Measurements from ENCODE around the gene PLEKHG4. TPM values are rescaled to one million over a fixed set of nuclear protein-coding genes. Genes with fewer than 3 reads are reported as not detected.

PLEKHG4 gene
- total RNA-seq, 2 experiments from 2014 or later, result 22.7 to 24.6 TPM

DNA sequence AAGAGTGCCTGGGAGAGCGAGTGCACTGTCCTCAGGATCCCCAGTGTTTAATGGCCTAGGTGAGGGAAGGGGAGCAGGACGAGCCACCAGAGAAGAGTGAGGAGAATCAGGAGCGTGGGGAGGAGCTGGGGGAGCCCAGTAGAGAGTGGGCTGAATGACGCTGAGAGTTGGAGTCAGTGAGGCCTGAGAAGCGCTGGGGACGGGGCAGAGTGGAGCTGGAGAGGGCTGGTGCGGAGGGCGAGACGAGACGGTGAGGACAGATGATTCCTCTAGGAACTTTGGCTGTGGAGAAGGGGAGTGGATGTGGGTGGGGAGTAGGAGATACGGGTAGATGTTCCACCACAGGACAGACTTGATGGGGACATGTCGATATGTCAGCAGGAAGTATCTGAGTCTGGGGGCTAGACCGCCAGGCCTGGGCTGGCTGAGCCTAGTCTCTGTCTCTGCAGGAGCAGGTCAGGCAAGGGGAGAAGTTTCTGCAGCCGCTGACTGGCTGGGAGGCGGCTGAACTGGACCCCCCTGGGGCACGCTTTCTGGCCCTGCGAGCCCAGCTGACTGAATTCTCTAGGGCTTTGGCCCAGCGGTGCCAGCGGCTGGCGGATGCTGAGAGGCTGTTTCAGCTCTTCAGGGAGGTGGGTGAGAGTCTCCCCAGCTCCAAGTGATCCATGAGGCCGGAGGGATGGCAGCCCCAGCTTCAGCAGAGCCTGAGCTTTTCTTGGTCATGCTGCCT lies 4.7 kb downstream of the PLEKHG4 start:
- H3K9me3 Mint-ChIP-seq, result no peaks in the 10 kb centered on the region
- POLR2A ChIA-PET, result interaction anchor here (0.8 kb wide), 1 partner anchor 90 kb away, joined by 3 read pairs; no protein-coding TSS in a partner anchor

DNA sequence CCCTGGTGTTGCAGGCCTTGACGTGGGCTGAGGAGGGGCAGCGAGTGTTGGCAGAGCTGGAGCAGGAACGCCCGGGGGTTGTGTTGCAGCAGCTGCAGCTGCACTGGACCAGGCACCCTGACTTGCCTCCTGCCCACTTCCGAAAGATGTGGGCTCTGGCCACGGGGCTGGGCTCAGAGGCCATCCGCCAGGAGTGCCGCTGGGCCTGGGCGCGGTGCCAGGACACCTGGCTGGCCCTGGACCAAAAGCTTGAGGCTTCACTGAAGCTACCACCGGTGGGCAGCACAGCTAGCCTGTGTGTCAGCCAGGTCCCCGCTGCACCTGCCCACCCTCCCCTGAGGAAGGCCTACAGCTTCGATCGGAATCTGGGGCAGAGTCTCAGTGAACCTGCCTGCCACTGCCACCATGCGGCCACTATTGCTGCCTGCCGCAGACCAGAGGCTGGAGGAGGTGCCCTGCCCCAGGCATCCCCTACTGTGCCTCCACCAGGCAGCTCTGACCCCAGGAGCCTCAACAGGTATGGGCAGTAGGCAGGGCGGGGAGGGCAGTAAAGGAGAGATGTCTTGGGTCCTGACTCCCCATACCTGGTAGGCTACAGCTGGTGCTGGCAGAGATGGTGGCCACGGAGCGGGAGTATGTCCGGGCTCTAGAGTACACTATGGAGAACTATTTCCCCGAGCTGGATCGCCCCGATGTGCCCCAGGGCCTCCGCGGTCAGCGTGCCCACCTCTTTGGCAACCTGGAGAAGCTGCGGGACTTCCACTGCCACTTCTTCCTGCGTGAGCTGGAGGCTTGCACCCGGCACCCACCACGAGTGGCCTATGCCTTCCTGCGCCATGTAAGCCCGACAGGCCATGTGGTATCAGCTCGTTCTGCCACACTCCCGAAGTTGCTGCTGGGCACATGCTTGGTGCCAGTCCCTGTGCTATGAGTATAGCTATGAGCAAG lies 5.6 kb downstream of the PLEKHG4 start:
- H3K36me3 Mint-ChIP-seq, result no peaks in the 10 kb centered on the region
- H3K27me3 Mint-ChIP-seq, result no peaks in the 10 kb centered on the region
- no peak for DNase-seq
- CTCF ChIA-PET, result interaction anchor here (1.0 kb wide), 1 partner anchor 117 kb away, joined by 3 read pairs; no protein-coding TSS in a partner anchor
- H3K9me3 Mint-ChIP-seq, result no peaks in the 10 kb centered on the region
- H3K4me1 Mint-ChIP-seq (ENCODE audit: low read depth), result peaks cover 6% of the 10 kb centered on the region
- POLR2A ChIA-PET, result interaction anchor here (0.8 kb wide), 1 partner anchor 91 kb away, joined by 3 read pairs; no protein-coding TSS in a partner anchor
- H3K27ac Mint-ChIP-seq, result no peak overlapping the region
- H3K4me3 Mint-ChIP-seq, result no peak overlapping the region
- intact Hi-C loops (cut with micrococcal nuclease), result no loop called here

More for the DNA sequence above, 4.7 kb downstream of the PLEKHG4 start:
- intact Hi-C loops (cut with micrococcal nuclease), result no loop called here
- H3K4me1 Mint-ChIP-seq (ENCODE audit: low read depth), result no peaks in the 10 kb centered on the region
- H3K36me3 Mint-ChIP-seq, result no peaks in the 10 kb centered on the region
- H3K4me3 Mint-ChIP-seq, result no peak overlapping the region
- CTCF ChIA-PET, result no interaction called here
- no peak for DNase-seq
- no peak overlapping the region for H3K27ac Mint-ChIP-seq
- H3K27me3 Mint-ChIP-seq, result no peaks in the 10 kb centered on the region

DNA sequence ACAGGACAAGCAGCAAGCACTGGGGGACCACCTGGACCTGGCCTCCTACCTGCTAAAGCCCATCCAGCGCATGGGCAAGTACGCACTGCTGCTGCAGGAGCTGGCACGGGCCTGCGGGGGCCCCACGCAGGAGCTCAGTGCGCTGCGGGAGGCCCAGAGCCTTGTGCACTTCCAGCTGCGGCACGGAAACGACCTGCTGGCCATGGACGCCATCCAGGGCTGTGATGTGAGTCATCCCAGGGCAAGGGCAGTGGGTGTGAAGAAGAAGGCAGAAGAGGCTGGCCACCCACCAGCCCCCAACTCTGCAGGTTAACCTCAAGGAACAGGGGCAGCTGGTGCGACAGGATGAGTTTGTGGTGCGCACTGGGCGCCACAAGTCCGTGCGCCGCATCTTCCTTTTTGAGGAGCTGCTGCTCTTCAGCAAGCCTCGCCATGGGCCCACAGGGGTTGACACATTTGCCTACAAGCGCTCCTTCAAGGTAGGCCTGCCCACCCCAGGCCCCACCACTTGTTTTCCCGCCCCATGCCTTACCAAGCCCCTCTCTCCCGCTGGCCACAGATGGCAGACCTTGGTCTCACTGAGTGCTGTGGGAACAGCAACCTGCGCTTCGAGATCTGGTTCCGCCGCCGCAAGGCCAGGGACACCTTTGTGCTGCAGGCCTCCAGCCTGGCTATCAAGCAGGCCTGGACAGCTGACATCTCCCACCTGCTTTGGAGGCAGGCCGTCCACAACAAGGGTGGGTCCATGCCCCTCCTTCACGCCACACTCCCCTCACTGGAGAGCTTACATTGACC lies 7.3 kb downstream of the PLEKHG4 start:
- Mint-ChIP-seq H3K9me3 (no peaks in the 10 kb centered on the region), H3K27me3 (no peaks in the 10 kb centered on the region), H3K36me3 (no peaks in the 10 kb centered on the region), H3K4me3 (no peak overlapping the region), H3K4me1 (ENCODE audit: low read depth) (peaks cover 10% of the 10 kb centered on the region), H3K27ac (no peak overlapping the region)
- CTCF ChIA-PET, result no interaction called here
- no peak for DNase-seq
- intact Hi-C loops (cut with micrococcal nuclease), result no loop called here
- POLR2A ChIA-PET, result no interaction called here

GRCh38 chr16:67287960-67288359 lies 8.6 kb downstream of the PLEKHG4 start:
- peaks cover 10% of the 10 kb centered on the region for H3K4me1 Mint-ChIP-seq (ENCODE audit: low read depth)
- H3K36me3 Mint-ChIP-seq, result no peaks in the 10 kb centered on the region
- no peak for DNase-seq
- H3K9me3 Mint-ChIP-seq, result no peaks in the 10 kb centered on the region
- intact Hi-C loops (cut with micrococcal nuclease), result no loop called here
- H3K27me3 Mint-ChIP-seq, result no peaks in the 10 kb centered on the region
- POLR2A ChIA-PET, result no interaction called here
- CTCF ChIA-PET, result interaction anchor here (0.9 kb wide), 1 partner anchor 140 kb away, joined by 3 read pairs; no protein-coding TSS in a partner anchor
- H3K27ac Mint-ChIP-seq, result no peak overlapping the region
- no peak overlapping the region for H3K4me3 Mint-ChIP-seq

- intact Hi-C loops (cut with micrococcal nuclease), result no loop called here
- POLR2A ChIA-PET, result no interaction called here
- no peaks in the 10 kb centered on the region for H3K36me3 Mint-ChIP-seq
- no peak for DNase-seq
- H3K4me3 Mint-ChIP-seq, result no peak overlapping the region
- no peaks in the 10 kb centered on the region for H3K9me3 Mint-ChIP-seq
- H3K4me1 Mint-ChIP-seq (ENCODE audit: low read depth), result peaks cover 10% of the 10 kb centered on the region
- CTCF ChIA-PET, result no interaction called here
- no peaks in the 10 kb centered on the region for H3K27me3 Mint-ChIP-seq
- H3K27ac Mint-ChIP-seq, result no peak overlapping the region
Observed at GRCh38 chr16:67291461-67291860, 12.1 kb downstream of the PLEKHG4 start.

DNA sequence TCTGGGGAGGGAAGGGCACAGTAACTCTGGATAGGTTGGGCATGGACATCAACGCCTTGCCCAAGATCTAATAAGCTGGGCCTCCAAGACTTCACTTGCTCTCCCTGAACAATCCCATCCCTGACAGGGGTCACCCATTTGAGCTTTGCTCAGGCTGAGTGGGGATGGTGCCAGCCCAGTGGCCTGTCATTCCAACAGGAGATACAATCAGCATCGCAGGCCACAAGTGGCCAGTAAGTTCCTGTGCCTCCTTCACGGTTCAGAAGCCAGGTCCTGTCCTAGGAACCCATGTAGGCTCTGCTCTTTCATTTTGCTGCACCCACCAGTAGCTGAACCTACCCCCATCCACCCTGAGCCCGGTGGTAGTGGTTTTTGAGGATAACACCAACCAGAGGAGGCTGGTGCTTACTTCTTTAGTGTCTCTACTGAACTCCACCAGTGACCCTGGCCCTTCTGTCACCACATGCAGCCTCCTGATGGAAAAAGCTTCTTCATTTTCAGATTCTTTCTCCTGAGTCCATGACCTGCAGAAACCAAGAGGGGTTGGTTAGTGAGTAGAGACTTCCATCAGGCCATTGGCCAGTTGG lies 14.9 kb downstream of the PLEKHG4 start:
- no peak overlapping the region for H3K4me3 Mint-ChIP-seq
- intact Hi-C loops (cut with micrococcal nuclease), result no loop called here
- no peaks in the 10 kb centered on the region for H3K9me3 Mint-ChIP-seq
- no peaks in the 10 kb centered on the region for H3K36me3 Mint-ChIP-seq
- DNase-seq, result no peak
- ChIA-PET POLR2A (interaction anchor here (0.5 kb wide), 1 partner anchor 93 kb away, joined by 4 read pairs; no protein-coding TSS in a partner anchor), CTCF (interaction anchor here (1.0 to 1.9 kb wide), 2 partner anchors 17 to 105 kb away, joined by 3 to 6 read pairs; no protein-coding TSS in a partner anchor)
- peaks cover 10% of the 10 kb centered on the region for H3K4me1 Mint-ChIP-seq (ENCODE audit: low read depth)
- no peaks in the 10 kb centered on the region for H3K27me3 Mint-ChIP-seq
- no peak overlapping the region for H3K27ac Mint-ChIP-seq

- H3K4me1 Mint-ChIP-seq (ENCODE audit: low read depth), result peaks cover 5% of the 10 kb centered on the region
- no peak overlapping the region for H3K4me3 Mint-ChIP-seq
- H3K27me3 Mint-ChIP-seq, result no peaks in the 10 kb centered on the region
- POLR2A ChIA-PET, result no interaction called here
- no peaks in the 10 kb centered on the region for H3K9me3 Mint-ChIP-seq
- H3K36me3 Mint-ChIP-seq, result no peaks in the 10 kb centered on the region
- no peak for DNase-seq
- no peak overlapping the region for H3K27ac Mint-ChIP-seq
- intact Hi-C loops (cut with micrococcal nuclease), result no loop called here
- CTCF ChIA-PET, result no interaction called here
Observed at GRCh38 chr16:67294938-67295361, 15.6 kb downstream of the PLEKHG4 start.

- no peak overlapping the region for H3K27ac Mint-ChIP-seq
- H3K4me3 Mint-ChIP-seq, result no peak overlapping the region
- intact Hi-C loops (cut with micrococcal nuclease), result no loop called here
- ChIA-PET POLR2A (no interaction called here), CTCF (interaction anchor here (0.9 to 1.6 kb wide), 2 partner anchors 18 to 29 kb away, joined by 3 to 4 read pairs; partner anchors contain the start of genes KCTD19 and LRRC36)
- DNase-seq, result no peak
- H3K4me1 Mint-ChIP-seq (ENCODE audit: low read depth), result no peaks in the 10 kb centered on the region
- H3K36me3 Mint-ChIP-seq, result no peaks in the 10 kb centered on the region
- H3K27me3 Mint-ChIP-seq, result no peaks in the 10 kb centered on the region
- no peaks in the 10 kb centered on the region for H3K9me3 Mint-ChIP-seq
Observed at GRCh38 chr16:67296420-67296819, 17.1 kb downstream of the PLEKHG4 start.

GRCh38 chr16:67298277-67298676 lies 18.9 kb downstream of the PLEKHG4 start:
- no peaks in the 10 kb centered on the region for H3K9me3 Mint-ChIP-seq
- no peak overlapping the region for H3K4me3 Mint-ChIP-seq
- no peaks in the 10 kb centered on the region for H3K27me3 Mint-ChIP-seq
- H3K4me1 Mint-ChIP-seq (ENCODE audit: low read depth), result no peaks in the 10 kb centered on the region
- intact Hi-C loops (cut with micrococcal nuclease), result no loop called here
- H3K27ac Mint-ChIP-seq, result no peak overlapping the region
- DNase-seq, result no peak
- POLR2A ChIA-PET, result no interaction called here
- H3K36me3 Mint-ChIP-seq, result no peaks in the 10 kb centered on the region
- CTCF ChIA-PET, result no interaction called here

DNA sequence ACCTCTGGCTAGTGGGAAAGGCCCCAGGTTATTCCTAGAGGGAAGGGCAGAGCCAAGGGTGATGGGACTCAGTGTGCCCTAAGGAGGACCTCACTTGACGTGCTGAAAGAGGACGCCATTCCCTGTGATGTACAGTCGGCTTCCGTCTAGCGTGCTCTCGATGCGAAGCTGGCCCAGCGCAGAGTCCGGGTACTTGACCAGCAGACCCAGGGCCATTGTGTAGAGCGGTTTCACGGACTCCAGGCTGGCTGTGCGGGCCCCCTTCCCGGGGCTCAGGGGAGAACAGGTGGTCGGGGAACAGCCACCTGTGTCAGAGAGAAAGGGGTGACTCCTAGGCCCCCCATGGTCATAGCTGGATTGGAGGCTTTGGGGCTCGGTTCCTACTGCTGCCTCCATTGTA lies 19.9 kb downstream of the PLEKHG4 start:
- Mint-ChIP-seq H3K27me3 (no peaks in the 10 kb centered on the region), H3K4me1 (ENCODE audit: low read depth) (no peaks in the 10 kb centered on the region), H3K36me3 (no peaks in the 10 kb centered on the region), H3K27ac (no peak overlapping the region), H3K9me3 (no peaks in the 10 kb centered on the region), H3K4me3 (no peak overlapping the region)
- no peak for DNase-seq
- intact Hi-C loops (cut with micrococcal nuclease), result no loop called here
- ChIA-PET POLR2A (no interaction called here), CTCF (no interaction called here)

GRCh38 chr16:67301080-67301782 lies 21.9 kb downstream of the PLEKHG4 start:
- POLR2A ChIA-PET, result no interaction called here

More at GRCh38 chr16:67301080-67301782, 21.9 kb downstream of the PLEKHG4 start:
- Mint-ChIP-seq H3K36me3 (no peaks in the 10 kb centered on the region), H3K27ac (no peak overlapping the region), H3K9me3 (no peaks in the 10 kb centered on the region), H3K27me3 (no peaks in the 10 kb centered on the region), H3K4me1 (ENCODE audit: low read depth) (no peaks in the 10 kb centered on the region), H3K4me3 (no peak overlapping the region)
- CTCF ChIA-PET, result interaction anchor here (1.1 to 1.4 kb wide), 2 partner anchors 13 to 22 kb away, joined by 3 to 4 read pairs; no protein-coding TSS in a partner anchor
- intact Hi-C loops (cut with micrococcal nuclease), result no loop called here
- DNase-seq, result no peak
